Peyer's patch (tissue), 4 donors: ENCODE results near the gene EFEMP2. TPM values are rescaled to one million over a fixed set of nuclear protein-coding genes. Genes with fewer than 3 reads are reported as not detected.
A peak's percentile ranks its signal among the peaks of the same experiment; 100 is the strongest.

Experiments
- DNase-seq, 3 donors: peaks; one replicate each; pipeline ENCODE4 v3.0.0-alpha.2; 2017 to 2019
- H3K27ac ChIP-seq, 4 donors: fragments of 200-600 bp; sonication (generic); one replicate each; pipeline ENCODE4 v1.5.1; 2016 to 2019
- H3K27me3 ChIP-seq, 2 donors: fragments of 200-600 bp; sonication (generic); one replicate each; pipeline ENCODE4 v1.5.1; 2019
- H3K36me3 ChIP-seq, 3 donors: fragments of 200-600 bp; sonication (generic); one replicate each; pipeline ENCODE4 v1.5.1; 2016 to 2019
- H3K4me1 ChIP-seq, 4 donors: fragments of 200-600 bp; sonication (generic); one replicate each; pipeline ENCODE4 v1.5.1; 2016 to 2019
- H3K4me3 ChIP-seq, 4 donors: fragments of 200-600 bp; sonication (generic); 1 replicate in 3 of 4; 2 replicates in 1 of 4; pipeline ENCODE4 v1.5.1; 2016 to 2019; ENCODE audit warnings: mild to moderate bottlenecking in 1 of 4
- H3K9me3 ChIP-seq, 4 donors: fragments of 200-600 bp; sonication (generic); one replicate each; pipeline ENCODE4 v1.5.1; 2016 to 2019; ENCODE audit warnings: mild to moderate bottlenecking in 1 of 4
- CTCF ChIP-seq, 6 experiments: fragments of 450-650 bp in 4 of 6; fragments of 200-600 bp in 2 of 6; sonication (generic) in 1 of 6; IDR thresholded peaks; one replicate each; pipeline ENCODE4 v1.5.1; 2017 to 2019; ENCODE audit warnings: antibody characterized with exemption in 6 of 6, mild to moderate bottlenecking in 3 of 6, moderate library complexity in 1 of 6
- POLR2A ChIP-seq, 2 donors: fragments of 450-650 bp; IDR thresholded peaks; one replicate each; pipeline ENCODE4 v1.5.1; 2017; ENCODE audit warnings: antibody characterized with exemption in 2 of 2, mild to moderate bottlenecking in 2 of 2, moderate library complexity in 2 of 2
- total RNA-seq, 4 donors: library from RNA; depleted of rRNA; stranded (reverse); fragments of >200 nt; gene quantifications; one replicate each; pipeline ENCODE4 v1.1.0, GENCODE V29; 2016

EFEMP2 gene
- total RNA-seq, 4 donors from 2014 or later: 4.4 to 75.1 (median 12.1) TPM

GRCh38 chr11:65863889-65864705 lies 8.5 kb downstream of the EFEMP2 start:
- Histone ChIP-seq H3K4me3 (no peak overlapping the region), H3K36me3 (peaks cover 0 to 58% (median 0%) of the 10 kb centered on the region in 3 donors), H3K4me1 (peaks cover 0 to 25% (median 6%) of the 10 kb centered on the region in 4 donors), H3K27me3 (no peaks in the 10 kb centered on the region), H3K9me3 (no peaks in the 10 kb centered on the region), H3K27ac (no peak overlapping the region)
- TF ChIP-seq CTCF (IDR thresholded peaks at IDR 0.05) (no peak), POLR2A (IDR thresholded peaks at IDR 0.05) (no peak)
- no peak for DNase-seq

- Histone ChIP-seq H3K4me3 (no peak overlapping the region), H3K36me3 (peaks cover 0 to 58% (median 0%) of the 10 kb centered on the region in 3 donors), H3K27ac (no peak overlapping the region), H3K27me3 (no peaks in the 10 kb centered on the region), H3K4me1 (peaks cover 0 to 25% (median 6%) of the 10 kb centered on the region in 4 donors), H3K9me3 (no peaks in the 10 kb centered on the region)
- no peak for DNase-seq
- TF ChIP-seq CTCF (IDR thresholded peaks at IDR 0.05): no peak
- no peak for TF ChIP-seq POLR2A (IDR thresholded peaks at IDR 0.05)
Observed at GRCh38 chr11:65862941-65863888, 9.4 kb downstream of the EFEMP2 start.

- peaks cover 0 to 57% (median 0%) of the 10 kb centered on the region in 3 donors for H3K36me3 ChIP-seq
- H3K4me3 ChIP-seq: no peak overlapping the region
- H3K27ac ChIP-seq: no peak overlapping the region
Observed at GRCh38 chr11:65862191-65862735, 10.3 kb downstream of the EFEMP2 start.

GRCh38 chr11:65861533-65862183 lies 10.9 kb downstream of the EFEMP2 start:
- Histone ChIP-seq H3K27me3 (no peaks in the 10 kb centered on the region), H3K4me1 (peaks cover 0 to 25% (median 7%) of the 10 kb centered on the region in 4 donors), H3K4me3 (peak overlapping the region; percentile 80 to 97 (median 90)), H3K36me3 (peaks cover 0 to 51% (median 0%) of the 10 kb centered on the region in 3 donors), H3K9me3 (no peaks in the 10 kb centered on the region), H3K27ac (peak overlapping the region; percentile 95 to 99 (median 97))
- peak in 1 of 3 donors; percentile 72 for DNase-seq
- TF ChIP-seq CTCF (IDR thresholded peaks at IDR 0.05): no peak
- no peak for TF ChIP-seq POLR2A (IDR thresholded peaks at IDR 0.05)

More at GRCh38 chr11:65862191-65862735, 10.3 kb downstream of the EFEMP2 start:
- Histone ChIP-seq H3K9me3 (no peaks in the 10 kb centered on the region), H3K27me3 (no peaks in the 10 kb centered on the region), H3K4me1 (peaks cover 0 to 25% (median 6%) of the 10 kb centered on the region in 4 donors)
- peak in 1 of 3 donors; percentile 49 for DNase-seq
- TF ChIP-seq POLR2A (IDR thresholded peaks at IDR 0.05) (no peak), CTCF (IDR thresholded peaks at IDR 0.05) (no peak)

GRCh38 chr11:65861165-65861505 lies 11.5 kb downstream of the EFEMP2 start:
- TF ChIP-seq POLR2A (IDR thresholded peaks at IDR 0.05) (no peak), CTCF (IDR thresholded peaks at IDR 0.05) (no peak)
- Histone ChIP-seq H3K9me3 (no peaks in the 10 kb centered on the region), H3K27me3 (no peaks in the 10 kb centered on the region), H3K4me3 (peak overlapping the region; percentile 80 to 97 (median 90)), H3K36me3 (peaks cover 0 to 47% (median 0%) of the 10 kb centered on the region in 3 donors), H3K27ac (peak overlapping the region; percentile 95 to 99 (median 97)), H3K4me1 (peaks cover 0 to 29% (median 12%) of the 10 kb centered on the region in 4 donors)
- DNase-seq: peak in 1 of 3 donors; percentile 54
